K562 (cell line): ENCODE measurements around the gene MLLT11. TPM values are rescaled to one million over a fixed set of nuclear protein-coding genes. Genes with fewer than 3 reads are reported as not detected.

Experiments
- ATAC-seq: fragments of 200-7000 bp; cut with Tn5 transposase; 3 replicates; pipeline ENCODE4 v1.9.1; 2020; ENCODE audit warnings: moderate library complexity
- BruUV-seq: library from RNA; stranded (reverse); fragments of 400-500 nt; replicated peaks from 2 replicates; lab custom pipeline; 2021; lab: Mats Ljungman, UMichigan
- CTCF ChIA-PET: fragments of 300-600 bp; formaldehyde crosslinking; extraction: SDS; loops from one replicate; lab custom pipeline; 2021; ENCODE audit warnings: low intra/inter-chr PET ratio; lab: Yijun Ruan, JAX
- POLR2A ChIA-PET: fragments of 300-600, 350-650 bp; sonication (Branson Sonifier 250); formaldehyde crosslinking; extraction: SDS; loops from one replicate; lab custom pipeline; 2021; ENCODE audit warnings: antibody characterized with exemption, inconsistent platforms; lab: Yijun Ruan, JAX
- DNase-seq, 4 experiments: peaks; one replicate each; pipeline versions ENCODE4 v3.0.0 to v3.0.0-alpha.2; 2011 to 2018; ENCODE audit warnings: low spot score in 3 of 4, mixed read lengths in 3 of 4; ENCODE audit errors: extremely low read depth in 1 of 4
- FAIRE-seq: peaks from 2 replicates; lab custom pipeline; 2011; peaks lifted over from hg19 to GRCh38; lab: Jason Lieb, UNC
- H2AFZ ChIP-seq: 2 replicates; pipeline ENCODE4 v1.6.0; 2011; ENCODE audit warnings: low read depth, low read length, control low read depth, inconsistent platforms
- H3K27ac ChIP-seq: fragments of 200-600 bp; 3 replicates; pipeline ENCODE4 v1.8.0; 2011; ENCODE audit warnings: low read depth, mild to moderate bottlenecking, control low read depth, inconsistent platforms, low read length, moderate library complexity, mixed read lengths; ENCODE audit errors: extremely low read depth
- H3K27me3 ChIP-seq, 2 experiments: fragments of 300-600 bp in 1 of 2; 2 replicates in 1 of 2; 3 replicates in 1 of 2; pipeline versions ENCODE4 v1.6.0 to v1.8.0; 2011; ENCODE audit warnings: inconsistent platforms in 2 of 2, low read length in 2 of 2, mild to moderate bottlenecking in 1 of 2, mixed read lengths in 1 of 2, moderate library complexity in 1 of 2; ENCODE audit not compliant: control insufficient read depth in 2 of 2, insufficient read depth in 2 of 2
- H3K36me3 ChIP-seq: fragments of 300-600 bp; 3 replicates; pipeline ENCODE4 v1.8.0; 2011; ENCODE audit warnings: mild to moderate bottlenecking, low read length, inconsistent platforms; ENCODE audit not compliant: control insufficient read depth, insufficient read depth
- H3K4me1 ChIP-seq, 2 experiments: fragments of 200-600 bp in 1 of 2; replicated peaks in 1 of 2; 2 replicates in 1 of 2; 3 replicates in 1 of 2; pipeline versions ENCODE4 v1.5.1 to v1.8.0; 2011; ENCODE audit warnings: inconsistent platforms in 2 of 2, low read length in 2 of 2, mild to moderate bottlenecking in 1 of 2, mixed read lengths in 1 of 2, moderate library complexity in 1 of 2; ENCODE audit not compliant: control insufficient read depth in 2 of 2, insufficient read depth in 2 of 2
- H3K4me2 ChIP-seq: 2 replicates; pipeline ENCODE4 v1.6.1; 2011; ENCODE audit warnings: low read length, control low read depth, inconsistent platforms, mixed read lengths; ENCODE audit not compliant: insufficient read depth
- H3K4me3 ChIP-seq: fragments of 200-600 bp; sonication (generic), shearing (Covaris generic); 2 replicates; pipeline ENCODE4 v1.5.1; 2016; ENCODE audit warnings: control low read depth, inconsistent platforms
- H3K79me2 ChIP-seq: fragments of 200-600 bp; 3 replicates; pipeline ENCODE4 v1.8.0; 2011; ENCODE audit warnings: low read length, inconsistent platforms; ENCODE audit not compliant: control insufficient read depth, insufficient read depth
- H3K9ac ChIP-seq, 2 experiments: 2 replicates each; pipeline versions ENCODE4 v1.6.0 to v1.6.1; 2011; ENCODE audit warnings: low read depth in 2 of 2, low read length in 2 of 2, control low read depth in 1 of 2, inconsistent platforms in 1 of 2, mild to moderate bottlenecking in 1 of 2, mixed read lengths in 1 of 2; ENCODE audit not compliant: insufficient read depth in 1 of 2
- H3K9me1 ChIP-seq: one replicate; pipeline ENCODE4 v1.6.0; 2011; ENCODE audit warnings: inconsistent platforms, mild to moderate bottlenecking, low read length, moderate library complexity; ENCODE audit not compliant: control insufficient read depth, insufficient read depth
- H3K9me3 ChIP-seq: replicated peaks from 2 replicates; pipeline ENCODE4 v1.5.1; 2011; ENCODE audit warnings: low read depth, low read length, inconsistent platforms; ENCODE audit not compliant: control insufficient read depth, insufficient read depth
- H4K20me1 ChIP-seq: replicated peaks from 2 replicates; pipeline ENCODE4 v1.6.1; 2011; ENCODE audit warnings: low read length, inconsistent platforms, mixed read lengths; ENCODE audit not compliant: control insufficient read depth, insufficient read depth
- DDX20 ChIP-seq: fragments of 450-650 bp; IDR thresholded peaks from 2 replicates; pipeline ENCODE4 v1.6.1; 2016; ENCODE audit warnings: missing genetic modification characterization, low read depth, mild to moderate bottlenecking, missing compliant biosample characterization, moderate library complexity
- MIER1 ChIP-seq: fragments of 450-650 bp; IDR thresholded peaks from 2 replicates; pipeline ENCODE4 v1.6.1; 2016; ENCODE audit warnings: antibody characterized with exemption, mild to moderate bottlenecking, low read depth
- MYNN ChIP-seq, 2 experiments: sonication (generic); formaldehyde crosslinking in 1 of 2; IDR thresholded peaks; 2 replicates each; pipeline versions ENCODE4 v1.5.0 to v1.6.1; 2016 to 2020; ENCODE audit warnings: antibody characterized with exemption in 1 of 2, missing genetic modification reagents in 1 of 2
- POLR2H ChIP-seq: IDR thresholded peaks from 2 replicates; pipeline ENCODE4 v1.6.1; 2016; ENCODE audit warnings: missing genetic modification characterization, low read depth, mild to moderate bottlenecking, control low read depth, missing compliant biosample characterization, moderate library complexity
- PTBP1 ChIP-seq: fragments of 200-400 bp; formaldehyde crosslinking; IDR thresholded peaks from 2 replicates; pipeline ENCODE4 v1.6.1; 2017; ENCODE audit warnings: low read depth, low read length
- RBFOX2 ChIP-seq: fragments of 200-400 bp; formaldehyde crosslinking; IDR thresholded peaks from 2 replicates; pipeline ENCODE4 v1.6.1; 2017; ENCODE audit warnings: low read depth, mild to moderate bottlenecking, low read length, moderate library complexity
- RBM15 ChIP-seq: fragments of 200-400 bp; formaldehyde crosslinking; IDR thresholded peaks from 2 replicates; pipeline ENCODE4 v1.6.1; 2018; ENCODE audit warnings: mild to moderate bottlenecking, low read length, moderate library complexity; ENCODE audit not compliant: insufficient read depth
- RBM34 ChIP-seq: fragments of 200-400 bp; formaldehyde crosslinking; IDR thresholded peaks from 2 replicates; pipeline ENCODE4 v1.6.1; 2018; ENCODE audit warnings: low read length, borderline replicate concordance; ENCODE audit not compliant: insufficient read depth
- SMARCE1 ChIP-seq: fragments of 450-650 bp; IDR thresholded peaks from 2 replicates; pipeline ENCODE4 v1.7.1; 2016; ENCODE audit warnings: mild to moderate bottlenecking
- XRCC4 ChIP-seq: IDR thresholded peaks from one replicate; pipeline ENCODE4 v1.6.1; 2011; ENCODE audit not compliant: insufficient read depth, insufficient read length; ENCODE audit errors: extremely low read depth
- ZNF263 ChIP-seq: sonication (generic); formaldehyde crosslinking; IDR thresholded peaks from 2 replicates; pipeline ENCODE4 v1.8.0; 2022; ENCODE audit warnings: mild to moderate bottlenecking, missing genetic modification reagents, borderline replicate concordance
- WGBS: fragments of 100-300 bp; shearing (Covaris generic); methylation state at CpG from one replicate; pipeline ENCODE4 v1.1.6; 2016; ENCODE audit warnings: low coverage, mixed read lengths; ENCODE audit not compliant: insufficient coverage; ENCODE audit errors: missing lambda C conversion rate; 5-methylcytosine and 5-hydroxymethylcytosine counted together
- in situ Hi-C: fragments of 300-500 bp; cut with MboI; formaldehyde crosslinking; loops from 4 replicates; pipeline ENCODE4 v1.15.0; 2018; ENCODE audit warnings: inconsistent platforms, mixed read lengths
- intact Hi-C: fragments of 100-400 bp; cut with micrococcal nuclease; formaldehyde crosslinking; loops from 2 replicates; pipeline ENCODE4 v1.14.2; 2022
- polyA plus RNA-seq, 8 experiments: library from polyadenylated mRNA; depleted of rRNA in 4 of 8; stranded (reverse) in 5 of 8; unstranded in 3 of 8; fragments of >200 nt; fragmentation: Nextera tagmentation in 2 of 8; fragmentation: Illumina TruSeq in 1 of 8; extraction: Ambion mirVana in 2 of 8; extraction: Trizol in 1 of 8; gene quantifications; 2 replicates each; pipeline versions ENCODE4 v1.2.1 to v1.2.3, GENCODE V29; 2011 to 2014; ENCODE audit warnings: inconsistent platforms in 1 of 8, missing spikeins in 1 of 8
- total RNA-seq, 7 experiments: library from RNA; depleted of rRNA in 6 of 7; stranded (reverse); fragments of >200 nt in 6 of 7; fragmentation: Illumina TruSeq in 2 of 7; extraction: Trizol in 2 of 7; gene quantifications; 2 replicates each; pipeline versions ENCODE4 v1.2.1 to v1.2.3, GENCODE V29; 2011 to 2021; ENCODE audit warnings: low replicate concordance in 1 of 7
- TF ChIP-seq, protein P1 (sequence below), 2 experiments: fragments of 450-650 bp in 1 of 2; sonication (generic) in 1 of 2; formaldehyde crosslinking; conservative IDR thresholded peaks; 2 replicates each; pipeline versions ENCODE4 v1.4.0 to v1.8.1; 2020 to 2022; ENCODE audit warnings: mild to moderate bottlenecking in 1 of 2, missing genetic modification reagents in 1 of 2
- TF ChIP-seq, protein P2 (sequence below): sonication (generic); formaldehyde crosslinking; IDR thresholded peaks from 2 replicates; pipeline ENCODE4 v1.8.1; 2023; ENCODE audit warnings: mild to moderate bottlenecking, missing genetic modification reagents

The MLLT11 gene
- total and polyA plus RNA-seq, 9 of the 15 experiments (the other 6 are each of a cell fraction or from before 2014, with no cell fraction given): 12.1 to 91.0 (median 22.0) TPM

- FAIRE-seq (peak; percentile 6), DNase-seq (no peak), ATAC-seq (no peak)
- POLR2A ChIA-PET: interaction anchor here (0.6 to 1.4 kb wide), 6 partner anchors 8 to 265 kb away, joined by 3 to 4 read pairs (median 3); partner anchors contain the start of gene PI4KB
- Histone ChIP-seq H3K4me2 (peak overlapping the region; percentile 96), H3K9me3 (no peaks in the 10 kb centered on the region), H3K9ac (peak overlapping the region in 1 of 2 experiments; percentile 92; a peak in 2 of 4 replicates), H3K9me1 (no peaks in the 10 kb centered on the region), H2AFZ (no peak overlapping the region), H4K20me1 (no peaks in the 10 kb centered on the region), H3K27me3 (no peaks in the 10 kb centered on the region), H3K4me1 (peaks cover 22 to 24% of the 10 kb centered on the region in 2 experiments), H3K4me3 (peak overlapping the region; percentile 95), H3K36me3 (peaks cover 40% of the 10 kb centered on the region), H3K79me2 (peaks cover 84% of the 10 kb centered on the region), H3K27ac (peak overlapping the region; percentile 91)
- TF ChIP-seq MYNN (IDR thresholded peaks at IDR 0.05) (no peak), MYNN (CRISPR knock-in tag; IDR thresholded peaks at IDR 0.05) (no peak), POLR2H (tag) (peak; percentile 22; the same call in 1 of the 2 replicates), MIER1 (no peak), RBFOX2 (peak; percentile 47)
- BruUV-seq: no TSS peak
- 8% methylated on average over 2 of the region's 2 CpGs for WGBS
- in situ Hi-C loops: no loop called here
- CTCF ChIA-PET: no interaction called here
- intact Hi-C loops: no loop called here
These were observed 1.5 kb downstream of the MLLT11 start for GRCh38 chr1:151061704-151062103.

GRCh38 chr1:151062741-151063371 is 2.7 kb downstream of the MLLT11 start:
- Histone ChIP-seq H3K9ac (peak overlapping the region in 1 of 2 experiments; percentile 45; a peak in 1 of 4 replicates), H3K4me3 (0 out of 2 replicates have a peak overlapping the region, but pooled peaks have one; percentile 10), H3K36me3 (peaks cover 39% of the 10 kb centered on the region), H3K27me3 (no peaks in the 10 kb centered on the region), H3K4me2 (peak overlapping the region; percentile 65), H3K9me1 (no peaks in the 10 kb centered on the region), H3K9me3 (no peaks in the 10 kb centered on the region), H4K20me1 (no peaks in the 10 kb centered on the region), H3K27ac (peak overlapping the region; percentile 63), H2AFZ (no peak overlapping the region), H3K79me2 (peaks cover 76% of the 10 kb centered on the region), H3K4me1 (peaks cover 14 to 20% of the 10 kb centered on the region in 2 experiments; a peak in 4 of 5 replicates)
- ATAC-seq: peak; percentile 51
- intact Hi-C loops: no loop called here
- in situ Hi-C loops: no loop called here
- CTCF ChIA-PET: no interaction called here
- POLR2A ChIA-PET: interaction anchor here (0.6 to 1.4 kb wide), 2 partner anchors 46 to 63 kb away, joined by 3 to 4 read pairs; no protein-coding TSS in a partner anchor
- 0% methylated on average over 3 of the region's 3 CpGs for WGBS
- peak; percentile 70 for FAIRE-seq
- no TSS peak for BruUV-seq
- peak in 3 of 4 experiments; percentile 49 to 74 (median 73) for DNase-seq
- no peak for TF ChIP-seq PTBP1
- no peak for TF ChIP-seq RBM15
- no peak for TF ChIP-seq ZNF263 (CRISPR knock-in tag)
- TF ChIP-seq, protein P1, sequence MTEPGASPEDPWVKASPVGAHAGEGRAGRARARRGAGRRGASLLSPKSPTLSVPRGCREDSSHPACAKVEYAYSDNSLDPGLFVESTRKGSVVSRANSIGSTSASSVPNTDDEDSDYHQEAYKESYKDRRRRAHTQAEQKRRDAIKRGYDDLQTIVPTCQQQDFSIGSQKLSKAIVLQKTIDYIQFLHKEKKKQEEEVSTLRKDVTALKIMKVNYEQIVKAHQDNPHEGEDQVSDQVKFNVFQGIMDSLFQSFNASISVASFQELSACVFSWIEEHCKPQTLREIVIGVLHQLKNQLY (CRISPR knock-in tag; conservative IDR thresholded peaks at IDR 0.05): no peak
- TF ChIP-seq, protein P2, sequence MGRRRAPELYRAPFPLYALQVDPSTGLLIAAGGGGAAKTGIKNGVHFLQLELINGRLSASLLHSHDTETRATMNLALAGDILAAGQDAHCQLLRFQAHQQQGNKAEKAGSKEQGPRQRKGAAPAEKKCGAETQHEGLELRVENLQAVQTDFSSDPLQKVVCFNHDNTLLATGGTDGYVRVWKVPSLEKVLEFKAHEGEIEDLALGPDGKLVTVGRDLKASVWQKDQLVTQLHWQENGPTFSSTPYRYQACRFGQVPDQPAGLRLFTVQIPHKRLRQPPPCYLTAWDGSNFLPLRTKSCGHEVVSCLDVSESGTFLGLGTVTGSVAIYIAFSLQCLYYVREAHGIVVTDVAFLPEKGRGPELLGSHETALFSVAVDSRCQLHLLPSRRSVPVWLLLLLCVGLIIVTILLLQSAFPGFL: no peak
- TF ChIP-seq RBM34: no peak
- peak; percentile 75; the same call in 1 of the 2 replicates for TF ChIP-seq SMARCE1
- TF ChIP-seq XRCC4: no peak
- no peak for TF ChIP-seq DDX20 (tag)
